ENCODE measurements around the gene ASB6. TPM values are rescaled to one million over a fixed set of nuclear protein-coding genes. Genes with fewer than 3 reads are reported as not detected.

ASB6 gene
- total RNA-seq, 1 experiment from 2014 or later = 20.0 TPM

DNA sequence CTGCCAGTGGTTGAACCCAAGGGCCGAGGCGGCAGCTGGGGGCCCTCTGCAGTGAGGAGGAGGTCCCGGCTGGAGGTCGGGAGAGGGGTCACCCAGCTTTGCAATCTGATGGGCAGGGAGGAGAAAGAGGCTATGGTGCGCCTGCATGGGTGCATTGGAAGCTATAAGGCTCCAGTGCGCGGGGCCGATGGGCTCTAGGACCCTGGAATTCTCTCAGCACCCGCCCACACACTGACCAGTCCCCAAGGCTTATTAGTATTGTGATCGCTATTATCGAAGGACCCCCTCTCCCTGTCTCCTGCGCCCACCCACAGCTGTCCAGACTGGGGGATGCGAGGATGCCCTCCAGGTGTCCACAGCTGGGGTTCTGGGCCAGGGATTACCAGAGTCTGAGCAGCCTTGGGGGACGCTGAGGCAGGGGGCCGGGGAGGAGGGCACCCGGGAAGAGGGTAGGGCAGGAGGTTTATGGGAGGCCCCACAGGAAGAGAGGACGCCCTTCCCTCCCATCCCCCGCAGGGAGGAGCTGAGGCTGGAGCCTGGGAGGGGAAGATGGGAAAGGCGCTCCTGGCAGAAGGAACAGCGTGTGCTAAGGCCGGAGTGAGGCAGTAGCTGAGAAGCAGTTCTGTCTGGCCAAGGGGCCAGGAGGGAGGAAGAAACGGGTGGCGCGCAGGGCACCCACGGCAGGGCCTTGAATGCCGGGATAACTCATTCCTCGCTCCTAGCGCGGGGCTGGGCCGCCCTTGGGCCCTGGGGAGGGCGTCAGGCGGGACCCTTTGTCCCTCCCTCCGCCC is 45.2 kb downstream of the ASB6 start (continued):
- TF ChIP-seq, protein P1, sequence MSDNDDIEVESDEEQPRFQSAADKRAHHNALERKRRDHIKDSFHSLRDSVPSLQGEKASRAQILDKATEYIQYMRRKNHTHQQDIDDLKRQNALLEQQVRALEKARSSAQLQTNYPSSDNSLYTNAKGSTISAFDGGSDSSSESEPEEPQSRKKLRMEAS (CRISPR knock-in tag; IDR thresholded peaks at IDR 0.05) = no peak
- TF ChIP-seq, protein P2, sequence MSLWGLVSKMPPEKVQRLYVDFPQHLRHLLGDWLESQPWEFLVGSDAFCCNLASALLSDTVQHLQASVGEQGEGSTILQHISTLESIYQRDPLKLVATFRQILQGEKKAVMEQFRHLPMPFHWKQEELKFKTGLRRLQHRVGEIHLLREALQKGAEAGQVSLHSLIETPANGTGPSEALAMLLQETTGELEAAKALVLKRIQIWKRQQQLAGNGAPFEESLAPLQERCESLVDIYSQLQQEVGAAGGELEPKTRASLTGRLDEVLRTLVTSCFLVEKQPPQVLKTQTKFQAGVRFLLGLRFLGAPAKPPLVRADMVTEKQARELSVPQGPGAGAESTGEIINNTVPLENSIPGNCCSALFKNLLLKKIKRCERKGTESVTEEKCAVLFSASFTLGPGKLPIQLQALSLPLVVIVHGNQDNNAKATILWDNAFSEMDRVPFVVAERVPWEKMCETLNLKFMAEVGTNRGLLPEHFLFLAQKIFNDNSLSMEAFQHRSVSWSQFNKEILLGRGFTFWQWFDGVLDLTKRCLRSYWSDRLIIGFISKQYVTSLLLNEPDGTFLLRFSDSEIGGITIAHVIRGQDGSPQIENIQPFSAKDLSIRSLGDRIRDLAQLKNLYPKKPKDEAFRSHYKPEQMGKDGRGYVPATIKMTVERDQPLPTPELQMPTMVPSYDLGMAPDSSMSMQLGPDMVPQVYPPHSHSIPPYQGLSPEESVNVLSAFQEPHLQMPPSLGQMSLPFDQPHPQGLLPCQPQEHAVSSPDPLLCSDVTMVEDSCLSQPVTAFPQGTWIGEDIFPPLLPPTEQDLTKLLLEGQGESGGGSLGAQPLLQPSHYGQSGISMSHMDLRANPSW (CRISPR knock-in tag; conservative IDR thresholded peaks at IDR 0.05; ENCODE audit: low read depth) = no peak
- TF ChIP-seq, protein P3, sequence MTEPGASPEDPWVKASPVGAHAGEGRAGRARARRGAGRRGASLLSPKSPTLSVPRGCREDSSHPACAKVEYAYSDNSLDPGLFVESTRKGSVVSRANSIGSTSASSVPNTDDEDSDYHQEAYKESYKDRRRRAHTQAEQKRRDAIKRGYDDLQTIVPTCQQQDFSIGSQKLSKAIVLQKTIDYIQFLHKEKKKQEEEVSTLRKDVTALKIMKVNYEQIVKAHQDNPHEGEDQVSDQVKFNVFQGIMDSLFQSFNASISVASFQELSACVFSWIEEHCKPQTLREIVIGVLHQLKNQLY (CRISPR knock-in tag; IDR thresholded peaks at IDR 0.05) = no peak
- TF ChIP-seq, protein P4, sequence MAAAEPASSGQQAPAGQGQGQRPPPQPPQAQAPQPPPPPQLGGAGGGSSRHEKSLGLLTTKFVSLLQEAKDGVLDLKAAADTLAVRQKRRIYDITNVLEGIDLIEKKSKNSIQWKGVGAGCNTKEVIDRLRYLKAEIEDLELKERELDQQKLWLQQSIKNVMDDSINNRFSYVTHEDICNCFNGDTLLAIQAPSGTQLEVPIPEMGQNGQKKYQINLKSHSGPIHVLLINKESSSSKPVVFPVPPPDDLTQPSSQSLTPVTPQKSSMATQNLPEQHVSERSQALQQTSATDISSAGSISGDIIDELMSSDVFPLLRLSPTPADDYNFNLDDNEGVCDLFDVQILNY (CRISPR knock-in tag; IDR thresholded peaks at IDR 0.05) = 0 out of 2 replicates have a peak, but pooled peaks have one; percentile 6
- TF ChIP-seq ZNF317 (CRISPR knock-in tag; IDR thresholded peaks at IDR 0.05; ENCODE audit: borderline replicate concordance, low read depth) (no peak), FOXP1 (CRISPR knock-in tag; IDR thresholded peaks at IDR 0.05; ENCODE audit: borderline replicate concordance) (0 out of 2 replicates have a peak, but pooled peaks have one; percentile 20), SMAD4 (CRISPR knock-in tag; IDR thresholded peaks at IDR 0.05) (0 out of 2 replicates have a peak, but pooled peaks have one; percentile 41), ZNF219 (CRISPR knock-in tag; IDR thresholded peaks at IDR 0.05; ENCODE audit: borderline replicate concordance) (0 out of 2 replicates have a peak, but pooled peaks have one; percentile 20), CREB1 (CRISPR knock-in tag; IDR thresholded peaks at IDR 0.05) (no peak), ZNF138 (CRISPR knock-in tag; conservative IDR thresholded peaks at IDR 0.05) (no peak), OVOL2 (CRISPR knock-in tag; IDR thresholded peaks at IDR 0.05; ENCODE audit: borderline replicate concordance) (no peak), HMGA2 (CRISPR knock-in tag; IDR thresholded peaks at IDR 0.05) (0 out of 2 replicates have a peak, but pooled peaks have one; percentile 13), ZNF121 (CRISPR knock-in tag; IDR thresholded peaks at IDR 0.05) (peak; percentile 16; the same call in 1 of the 2 replicates), ZNF232 (CRISPR knock-in tag; IDR thresholded peaks at IDR 0.05) (no peak), ETV6 (CRISPR knock-in tag; IDR thresholded peaks at IDR 0.05) (no peak), SP1 (CRISPR knock-in tag; conservative IDR thresholded peaks at IDR 0.05) (no peak; the same call in none of the 2 replicates), ZBTB21 (CRISPR knock-in tag; IDR thresholded peaks at IDR 0.05; ENCODE audit: borderline replicate concordance) (no peak), JUN (CRISPR knock-in tag; IDR thresholded peaks at IDR 0.05) (no peak)
- TF ChIP-seq, protein P5, sequence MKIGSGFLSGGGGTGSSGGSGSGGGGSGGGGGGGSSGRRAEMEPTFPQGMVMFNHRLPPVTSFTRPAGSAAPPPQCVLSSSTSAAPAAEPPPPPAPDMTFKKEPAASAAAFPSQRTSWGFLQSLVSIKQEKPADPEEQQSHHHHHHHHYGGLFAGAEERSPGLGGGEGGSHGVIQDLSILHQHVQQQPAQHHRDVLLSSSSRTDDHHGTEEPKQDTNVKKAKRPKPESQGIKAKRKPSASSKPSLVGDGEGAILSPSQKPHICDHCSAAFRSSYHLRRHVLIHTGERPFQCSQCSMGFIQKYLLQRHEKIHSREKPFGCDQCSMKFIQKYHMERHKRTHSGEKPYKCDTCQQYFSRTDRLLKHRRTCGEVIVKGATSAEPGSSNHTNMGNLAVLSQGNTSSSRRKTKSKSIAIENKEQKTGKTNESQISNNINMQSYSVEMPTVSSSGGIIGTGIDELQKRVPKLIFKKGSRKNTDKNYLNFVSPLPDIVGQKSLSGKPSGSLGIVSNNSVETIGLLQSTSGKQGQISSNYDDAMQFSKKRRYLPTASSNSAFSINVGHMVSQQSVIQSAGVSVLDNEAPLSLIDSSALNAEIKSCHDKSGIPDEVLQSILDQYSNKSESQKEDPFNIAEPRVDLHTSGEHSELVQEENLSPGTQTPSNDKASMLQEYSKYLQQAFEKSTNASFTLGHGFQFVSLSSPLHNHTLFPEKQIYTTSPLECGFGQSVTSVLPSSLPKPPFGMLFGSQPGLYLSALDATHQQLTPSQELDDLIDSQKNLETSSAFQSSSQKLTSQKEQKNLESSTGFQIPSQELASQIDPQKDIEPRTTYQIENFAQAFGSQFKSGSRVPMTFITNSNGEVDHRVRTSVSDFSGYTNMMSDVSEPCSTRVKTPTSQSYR (CRISPR knock-in tag; IDR thresholded peaks at IDR 0.05) = peak; percentile 37; the same call in 1 of the 2 replicates
- TF ChIP-seq, protein P6, sequence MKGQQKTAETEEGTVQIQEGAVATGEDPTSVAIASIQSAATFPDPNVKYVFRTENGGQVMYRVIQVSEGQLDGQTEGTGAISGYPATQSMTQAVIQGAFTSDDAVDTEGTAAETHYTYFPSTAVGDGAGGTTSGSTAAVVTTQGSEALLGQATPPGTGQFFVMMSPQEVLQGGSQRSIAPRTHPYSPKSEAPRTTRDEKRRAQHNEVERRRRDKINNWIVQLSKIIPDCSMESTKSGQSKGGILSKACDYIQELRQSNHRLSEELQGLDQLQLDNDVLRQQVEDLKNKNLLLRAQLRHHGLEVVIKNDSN (CRISPR knock-in tag; IDR thresholded peaks at IDR 0.05) = 0 out of 2 replicates have a peak, but pooled peaks have one; percentile 18
- TF ChIP-seq, protein P7, sequence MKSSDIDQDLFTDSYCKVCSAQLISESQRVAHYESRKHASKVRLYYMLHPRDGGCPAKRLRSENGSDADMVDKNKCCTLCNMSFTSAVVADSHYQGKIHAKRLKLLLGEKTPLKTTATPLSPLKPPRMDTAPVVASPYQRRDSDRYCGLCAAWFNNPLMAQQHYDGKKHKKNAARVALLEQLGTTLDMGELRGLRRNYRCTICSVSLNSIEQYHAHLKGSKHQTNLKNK (CRISPR knock-in tag; IDR thresholded peaks at IDR 0.05) = no peak
- TF ChIP-seq, protein P8, sequence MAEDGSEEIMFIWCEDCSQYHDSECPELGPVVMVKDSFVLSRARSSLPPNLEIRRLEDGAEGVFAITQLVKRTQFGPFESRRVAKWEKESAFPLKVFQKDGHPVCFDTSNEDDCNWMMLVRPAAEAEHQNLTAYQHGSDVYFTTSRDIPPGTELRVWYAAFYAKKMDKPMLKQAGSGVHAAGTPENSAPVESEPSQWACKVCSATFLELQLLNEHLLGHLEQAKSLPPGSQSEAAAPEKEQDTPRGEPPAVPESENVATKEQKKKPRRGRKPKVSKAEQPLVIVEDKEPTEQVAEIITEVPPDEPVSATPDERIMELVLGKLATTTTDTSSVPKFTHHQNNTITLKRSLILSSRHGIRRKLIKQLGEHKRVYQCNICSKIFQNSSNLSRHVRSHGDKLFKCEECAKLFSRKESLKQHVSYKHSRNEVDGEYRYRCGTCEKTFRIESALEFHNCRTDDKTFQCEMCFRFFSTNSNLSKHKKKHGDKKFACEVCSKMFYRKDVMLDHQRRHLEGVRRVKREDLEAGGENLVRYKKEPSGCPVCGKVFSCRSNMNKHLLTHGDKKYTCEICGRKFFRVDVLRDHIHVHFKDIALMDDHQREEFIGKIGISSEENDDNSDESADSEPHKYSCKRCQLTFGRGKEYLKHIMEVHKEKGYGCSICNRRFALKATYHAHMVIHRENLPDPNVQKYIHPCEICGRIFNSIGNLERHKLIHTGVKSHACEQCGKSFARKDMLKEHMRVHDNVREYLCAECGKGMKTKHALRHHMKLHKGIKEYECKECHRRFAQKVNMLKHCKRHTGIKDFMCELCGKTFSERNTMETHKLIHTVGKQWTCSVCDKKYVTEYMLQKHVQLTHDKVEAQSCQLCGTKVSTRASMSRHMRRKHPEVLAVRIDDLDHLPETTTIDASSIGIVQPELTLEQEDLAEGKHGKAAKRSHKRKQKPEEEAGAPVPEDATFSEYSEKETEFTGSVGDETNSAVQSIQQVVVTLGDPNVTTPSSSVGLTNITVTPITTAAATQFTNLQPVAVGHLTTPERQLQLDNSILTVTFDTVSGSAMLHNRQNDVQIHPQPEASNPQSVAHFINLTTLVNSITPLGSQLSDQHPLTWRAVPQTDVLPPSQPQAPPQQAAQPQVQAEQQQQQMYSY (CRISPR knock-in tag; IDR thresholded peaks at IDR 0.05) = no peak
